K562 (cell line): ENCODE data around the gene FOXJ3. TPM values are rescaled to one million over a fixed set of nuclear protein-coding genes. Genes with fewer than 3 reads are reported as not detected.

Experiments used
- ATAC-seq: fragments of 200-7000 bp; cut with Tn5 transposase; 3 replicates; pipeline ENCODE4 v1.9.1; 2020; ENCODE audit warnings: moderate library complexity
- BruUV-seq: library from RNA; stranded (reverse); fragments of 400-500 nt; replicated peaks from 2 replicates; lab custom pipeline; 2021; lab: Mats Ljungman, UMichigan
- CTCF ChIA-PET: fragments of 300-600 bp; formaldehyde crosslinking; extraction: SDS; loops from one replicate; lab custom pipeline; 2021; ENCODE audit warnings: low intra/inter-chr PET ratio; lab: Yijun Ruan, JAX
- POLR2A ChIA-PET: fragments of 300-600, 350-650 bp; sonication (Branson Sonifier 250); formaldehyde crosslinking; extraction: SDS; loops from one replicate; lab custom pipeline; 2021; ENCODE audit warnings: antibody characterized with exemption, inconsistent platforms; lab: Yijun Ruan, JAX
- DNase-seq, 4 experiments: peaks; one replicate each; pipeline versions ENCODE4 v3.0.0 to v3.0.0-alpha.2; 2011 to 2018; ENCODE audit warnings: low spot score in 3 of 4, mixed read lengths in 3 of 4; ENCODE audit errors: extremely low read depth in 1 of 4
- FAIRE-seq: peaks from 2 replicates; lab custom pipeline; 2011; peaks lifted over from hg19 to GRCh38; lab: Jason Lieb, UNC
- H2AFZ ChIP-seq: 2 replicates; pipeline ENCODE4 v1.6.0; 2011; ENCODE audit warnings: low read depth, low read length, control low read depth, inconsistent platforms
- H3K27ac ChIP-seq: fragments of 200-600 bp; 3 replicates; pipeline ENCODE4 v1.8.0; 2011; ENCODE audit warnings: low read depth, mild to moderate bottlenecking, control low read depth, inconsistent platforms, low read length, moderate library complexity, mixed read lengths; ENCODE audit errors: extremely low read depth
- H3K27me3 ChIP-seq, 2 experiments: fragments of 300-600 bp in 1 of 2; 2 replicates in 1 of 2; 3 replicates in 1 of 2; pipeline versions ENCODE4 v1.6.0 to v1.8.0; 2011; ENCODE audit warnings: inconsistent platforms in 2 of 2, low read length in 2 of 2, mild to moderate bottlenecking in 1 of 2, mixed read lengths in 1 of 2, moderate library complexity in 1 of 2; ENCODE audit not compliant: control insufficient read depth in 2 of 2, insufficient read depth in 2 of 2
- H3K36me3 ChIP-seq: fragments of 300-600 bp; 3 replicates; pipeline ENCODE4 v1.8.0; 2011; ENCODE audit warnings: mild to moderate bottlenecking, low read length, inconsistent platforms; ENCODE audit not compliant: control insufficient read depth, insufficient read depth
- H3K4me1 ChIP-seq, 2 experiments: fragments of 200-600 bp in 1 of 2; replicated peaks in 1 of 2; 2 replicates in 1 of 2; 3 replicates in 1 of 2; pipeline versions ENCODE4 v1.5.1 to v1.8.0; 2011; ENCODE audit warnings: inconsistent platforms in 2 of 2, low read length in 2 of 2, mild to moderate bottlenecking in 1 of 2, mixed read lengths in 1 of 2, moderate library complexity in 1 of 2; ENCODE audit not compliant: control insufficient read depth in 2 of 2, insufficient read depth in 2 of 2
- H3K4me2 ChIP-seq: 2 replicates; pipeline ENCODE4 v1.6.1; 2011; ENCODE audit warnings: low read length, control low read depth, inconsistent platforms, mixed read lengths; ENCODE audit not compliant: insufficient read depth
- H3K4me3 ChIP-seq: fragments of 200-600 bp; sonication (generic), shearing (Covaris generic); 2 replicates; pipeline ENCODE4 v1.5.1; 2016; ENCODE audit warnings: control low read depth, inconsistent platforms
- H3K79me2 ChIP-seq: fragments of 200-600 bp; 3 replicates; pipeline ENCODE4 v1.8.0; 2011; ENCODE audit warnings: low read length, inconsistent platforms; ENCODE audit not compliant: control insufficient read depth, insufficient read depth
- H3K9ac ChIP-seq, 2 experiments: 2 replicates each; pipeline versions ENCODE4 v1.6.0 to v1.6.1; 2011; ENCODE audit warnings: low read depth in 2 of 2, low read length in 2 of 2, control low read depth in 1 of 2, inconsistent platforms in 1 of 2, mild to moderate bottlenecking in 1 of 2, mixed read lengths in 1 of 2; ENCODE audit not compliant: insufficient read depth in 1 of 2
- H3K9me1 ChIP-seq: one replicate; pipeline ENCODE4 v1.6.0; 2011; ENCODE audit warnings: inconsistent platforms, mild to moderate bottlenecking, low read length, moderate library complexity; ENCODE audit not compliant: control insufficient read depth, insufficient read depth
- H3K9me3 ChIP-seq: replicated peaks from 2 replicates; pipeline ENCODE4 v1.5.1; 2011; ENCODE audit warnings: low read depth, low read length, inconsistent platforms; ENCODE audit not compliant: control insufficient read depth, insufficient read depth
- H4K20me1 ChIP-seq: replicated peaks from 2 replicates; pipeline ENCODE4 v1.6.1; 2011; ENCODE audit warnings: low read length, inconsistent platforms, mixed read lengths; ENCODE audit not compliant: control insufficient read depth, insufficient read depth
- DIDO1 ChIP-seq: fragments of 450-650 bp; IDR thresholded peaks from 2 replicates; pipeline ENCODE4 v1.6.1; 2016; ENCODE audit warnings: low read depth, missing biosample characterization, missing genetic modification characterization
- EWSR1 ChIP-seq: fragments of 450-650 bp; IDR thresholded peaks from 2 replicates; pipeline ENCODE4 v1.6.1; 2018; ENCODE audit warnings: borderline replicate concordance, mild to moderate bottlenecking, low read depth, moderate library complexity; ENCODE audit not compliant: partially characterized antibody
- MITF ChIP-seq: IDR thresholded peaks from 2 replicates; pipeline ENCODE4 v1.6.1; 2014; ENCODE audit warnings: antibody characterized with exemption
- SREBF1 ChIP-seq: fragments of 150-350 bp; IDR thresholded peaks from 2 replicates; pipeline ENCODE4 v1.6.1; 2014; ENCODE audit warnings: antibody characterized with exemption, low read depth, low read length, borderline replicate concordance
- ZFP36 ChIP-seq: fragments of 150-350 bp; IDR thresholded peaks from 2 replicates; pipeline ENCODE4 v1.6.1; 2018; ENCODE audit warnings: low read length, low read depth; ENCODE audit not compliant: partially characterized antibody
- ZNF165 ChIP-seq: fragments of 250-450 bp; sonication (Bioruptor Pico); IDR thresholded peaks from 2 replicates; pipeline ENCODE4 v1.4.0; 2020; ENCODE audit warnings: borderline replicate concordance
- ZNF263 ChIP-seq: sonication (generic); formaldehyde crosslinking; IDR thresholded peaks from 2 replicates; pipeline ENCODE4 v1.8.0; 2022; ENCODE audit warnings: mild to moderate bottlenecking, missing genetic modification reagents, borderline replicate concordance
- ZNF512 ChIP-seq: IDR thresholded peaks from 2 replicates; pipeline ENCODE4 v1.6.1; 2016; ENCODE audit warnings: missing genetic modification characterization, missing compliant biosample characterization
- WGBS: fragments of 100-300 bp; shearing (Covaris generic); methylation state at CpG from one replicate; pipeline ENCODE4 v1.1.6; 2016; ENCODE audit warnings: low coverage, mixed read lengths; ENCODE audit not compliant: insufficient coverage; ENCODE audit errors: missing lambda C conversion rate; 5-methylcytosine and 5-hydroxymethylcytosine counted together
- in situ Hi-C: fragments of 300-500 bp; cut with MboI; formaldehyde crosslinking; loops from 4 replicates; pipeline ENCODE4 v1.15.0; 2018; ENCODE audit warnings: inconsistent platforms, mixed read lengths
- intact Hi-C: fragments of 100-400 bp; cut with micrococcal nuclease; formaldehyde crosslinking; loops from 2 replicates; pipeline ENCODE4 v1.14.2; 2022
- polyA plus RNA-seq, 8 experiments: library from polyadenylated mRNA; depleted of rRNA in 4 of 8; stranded (reverse) in 5 of 8; unstranded in 3 of 8; fragments of >200 nt; fragmentation: Nextera tagmentation in 2 of 8; fragmentation: Illumina TruSeq in 1 of 8; extraction: Ambion mirVana in 2 of 8; extraction: Trizol in 1 of 8; gene quantifications; 2 replicates each; pipeline versions ENCODE4 v1.2.1 to v1.2.3, GENCODE V29; 2011 to 2014; ENCODE audit warnings: inconsistent platforms in 1 of 8, missing spikeins in 1 of 8
- total RNA-seq, 7 experiments: library from RNA; depleted of rRNA in 6 of 7; stranded (reverse); fragments of >200 nt in 6 of 7; fragmentation: Illumina TruSeq in 2 of 7; extraction: Trizol in 2 of 7; gene quantifications; 2 replicates each; pipeline versions ENCODE4 v1.2.1 to v1.2.3, GENCODE V29; 2011 to 2021; ENCODE audit warnings: low replicate concordance in 1 of 7
- TF ChIP-seq, protein P1 (sequence below), 3 experiments: fragments of 200-800 bp in 1 of 3; sonication (Bioruptor generic) in 1 of 3; sonication (generic) in 1 of 3; formaldehyde crosslinking in 1 of 3; IDR thresholded peaks; 2 replicates each; pipeline versions ENCODE4 v1.6.1 to v1.8.0; 2016 to 2022; ENCODE audit warnings: mild to moderate bottlenecking in 2 of 3, missing compliant biosample characterization in 2 of 3, missing genetic modification characterization in 2 of 3, missing genetic modification reagents in 1 of 3

FOXJ3 gene
- total and polyA plus RNA-seq, 9 of the 15 experiments (the other 6 are each of a cell fraction or from before 2014, with no cell fraction given): 8.7 to 35.3 (median 23.4) TPM

DNA sequence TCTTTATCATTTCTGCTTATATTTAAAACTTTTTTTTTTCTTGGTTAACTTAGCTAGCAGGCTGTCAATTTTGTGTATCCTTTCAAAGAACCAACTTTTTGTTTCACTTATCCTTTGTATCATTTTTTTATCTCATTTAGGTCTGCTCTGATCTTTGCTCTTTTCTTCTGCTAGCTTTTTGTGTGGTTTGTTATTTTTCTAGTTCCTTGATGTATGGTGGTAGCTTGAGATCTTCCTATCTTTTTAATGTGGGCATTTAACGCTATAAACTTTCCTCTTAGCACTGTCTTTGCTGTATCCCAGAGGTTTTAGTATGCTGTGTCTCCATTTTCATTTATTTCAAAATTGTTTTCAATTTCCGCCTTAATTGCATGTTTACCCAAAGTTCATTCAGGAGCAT is 36.5 kb downstream of the FOXJ3 start:
- DNase-seq: no peak
- ATAC-seq: no peak
- Histone ChIP-seq H3K4me2 (no peak overlapping the region), H3K4me1 (no peaks in the 10 kb centered on the region), H4K20me1 (no peaks in the 10 kb centered on the region), H3K27ac (no peak overlapping the region), H3K79me2 (peaks cover 12% of the 10 kb centered on the region), H3K9me1 (no peaks in the 10 kb centered on the region), H3K27me3 (no peaks in the 10 kb centered on the region), H2AFZ (no peak overlapping the region), H3K4me3 (no peak overlapping the region), H3K9me3 (peaks cover 12% of the 10 kb centered on the region), H3K36me3 (peaks cover 11% of the 10 kb centered on the region; the same call in 2 of the 3 replicates), H3K9ac (no peak overlapping the region)
- WGBS: 93% methylated on average over 2 of the region's 2 CpGs
- ChIA-PET POLR2A (no interaction called here), CTCF (no interaction called here)
- BruUV-seq: no TSS peak
- FAIRE-seq: no peak
- intact Hi-C loops: no loop called here
- in situ Hi-C loops: no loop called here
- TF ChIP-seq ZNF263 (no peak), SREBF1 (no peak), ZFP36 (no peak), EWSR1 (no peak), DIDO1 (tag) (no peak), ZNF512 (no peak), ZNF165 (CRISPR knock-in tag) (no peak), MITF (no peak)
- TF ChIP-seq, protein P1, sequence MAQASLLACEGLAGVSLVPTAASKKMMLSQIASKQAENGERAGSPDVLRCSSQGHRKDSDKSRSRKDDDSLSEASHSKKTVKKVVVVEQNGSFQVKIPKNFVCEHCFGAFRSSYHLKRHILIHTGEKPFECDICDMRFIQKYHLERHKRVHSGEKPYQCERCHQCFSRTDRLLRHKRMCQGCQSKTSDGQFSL (CRISPR knock-in tag; IDR thresholded peaks at IDR 0.05): no peak
- TF ChIP-seq, protein P1 (tag; IDR thresholded peaks at IDR 0.05): no peak
